Stimulated activated naive CD8-positive, alpha-beta T cell treated with anti-CD3 and anti-CD28 coated beads, Interleukin-15, Interleukin-2, amounts not matched to agents 100 U/mL and 50 U/mL, for 24 hours (primary cell): ENCODE measurements around the gene HIGD1A.

ENCODE experiments used
- ATAC-seq: fragments of 150-1000 bp; cut with Tn5 transposase; one replicate; pipeline ENCODE4 v1.10.0; 2021
- DNase-seq: peaks from one replicate; pipeline ENCODE4 v3.0.0; 2021

The HIGD1A gene

GRCh38 chr3:42733501-42734262, 70.6 kb downstream of the HIGD1A start:
- no peak for DNase-seq
- ATAC-seq, result no peak
